Kidney epithelial cell (primary cell): ENCODE data around the gene SRGAP1. TPM values are rescaled to one million over a fixed set of nuclear protein-coding genes. Genes with fewer than 3 reads are reported as not detected.

ENCODE experiments used
- DNase-seq: peaks from one replicate; pipeline ENCODE4 v3.0.0-alpha.2; 2010; ENCODE audit warnings: low read depth
- H3K27me3 ChIP-seq: 2 replicates; pipeline ENCODE4 v1.6.0; 2011; ENCODE audit warnings: low read length; ENCODE audit not compliant: control insufficient read depth, insufficient read depth
- H3K36me3 ChIP-seq: 2 replicates; pipeline ENCODE4 v1.5.1; 2011; ENCODE audit warnings: low read length; ENCODE audit not compliant: control insufficient read depth, insufficient read depth
- H3K4me3 ChIP-seq: 2 replicates; pipeline ENCODE4 v1.5.1; 2011; ENCODE audit warnings: low read depth, mild to moderate bottlenecking, control low read depth, low read length
- total RNA-seq: library from RNA; depleted of rRNA; stranded (reverse); fragments of >200 nt; gene quantifications from 2 replicates; pipeline ENCODE4 v1.2.3, GENCODE V29; 2015
- TF ChIP-seq, protein P1 (sequence below): IDR thresholded peaks from 2 replicates; pipeline ENCODE4 v1.5.1; 2011; ENCODE audit warnings: mild to moderate bottlenecking, moderate library complexity, low read length, control low read depth, inconsistent platforms; ENCODE audit not compliant: insufficient read depth, poor library complexity, severe bottlenecking

SRGAP1 gene
- total RNA-seq, 1 donor from 2014 or later = 28.9 TPM

DNA sequence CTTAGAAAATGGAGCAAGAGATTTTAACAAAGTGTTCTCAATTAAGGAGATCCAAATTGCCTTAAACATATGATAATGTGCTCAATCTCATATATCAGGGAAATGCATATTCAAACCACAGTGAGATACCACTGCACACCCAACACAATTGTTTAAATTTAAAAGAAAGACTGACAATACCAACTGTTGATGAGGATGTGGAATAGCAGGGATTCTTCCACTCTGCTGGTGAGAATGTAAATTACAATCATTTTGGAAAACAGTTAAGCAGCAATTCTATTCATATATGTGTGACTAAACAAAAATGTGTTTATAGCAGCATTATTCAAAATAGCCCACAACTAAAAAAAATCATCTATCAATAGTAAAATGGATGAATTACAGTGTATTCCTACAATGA lies 233.4 kb downstream of the SRGAP1 start:
- DNase-seq = no peak
- Histone ChIP-seq H3K4me3 (no peak overlapping the region), H3K36me3 (peaks cover 1% of the 10 kb centered on the region), H3K27me3 (no peaks in the 10 kb centered on the region)
- TF ChIP-seq, protein P1, sequence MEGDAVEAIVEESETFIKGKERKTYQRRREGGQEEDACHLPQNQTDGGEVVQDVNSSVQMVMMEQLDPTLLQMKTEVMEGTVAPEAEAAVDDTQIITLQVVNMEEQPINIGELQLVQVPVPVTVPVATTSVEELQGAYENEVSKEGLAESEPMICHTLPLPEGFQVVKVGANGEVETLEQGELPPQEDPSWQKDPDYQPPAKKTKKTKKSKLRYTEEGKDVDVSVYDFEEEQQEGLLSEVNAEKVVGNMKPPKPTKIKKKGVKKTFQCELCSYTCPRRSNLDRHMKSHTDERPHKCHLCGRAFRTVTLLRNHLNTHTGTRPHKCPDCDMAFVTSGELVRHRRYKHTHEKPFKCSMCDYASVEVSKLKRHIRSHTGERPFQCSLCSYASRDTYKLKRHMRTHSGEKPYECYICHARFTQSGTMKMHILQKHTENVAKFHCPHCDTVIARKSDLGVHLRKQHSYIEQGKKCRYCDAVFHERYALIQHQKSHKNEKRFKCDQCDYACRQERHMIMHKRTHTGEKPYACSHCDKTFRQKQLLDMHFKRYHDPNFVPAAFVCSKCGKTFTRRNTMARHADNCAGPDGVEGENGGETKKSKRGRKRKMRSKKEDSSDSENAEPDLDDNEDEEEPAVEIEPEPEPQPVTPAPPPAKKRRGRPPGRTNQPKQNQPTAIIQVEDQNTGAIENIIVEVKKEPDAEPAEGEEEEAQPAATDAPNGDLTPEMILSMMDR = peak; percentile 23

DNA sequence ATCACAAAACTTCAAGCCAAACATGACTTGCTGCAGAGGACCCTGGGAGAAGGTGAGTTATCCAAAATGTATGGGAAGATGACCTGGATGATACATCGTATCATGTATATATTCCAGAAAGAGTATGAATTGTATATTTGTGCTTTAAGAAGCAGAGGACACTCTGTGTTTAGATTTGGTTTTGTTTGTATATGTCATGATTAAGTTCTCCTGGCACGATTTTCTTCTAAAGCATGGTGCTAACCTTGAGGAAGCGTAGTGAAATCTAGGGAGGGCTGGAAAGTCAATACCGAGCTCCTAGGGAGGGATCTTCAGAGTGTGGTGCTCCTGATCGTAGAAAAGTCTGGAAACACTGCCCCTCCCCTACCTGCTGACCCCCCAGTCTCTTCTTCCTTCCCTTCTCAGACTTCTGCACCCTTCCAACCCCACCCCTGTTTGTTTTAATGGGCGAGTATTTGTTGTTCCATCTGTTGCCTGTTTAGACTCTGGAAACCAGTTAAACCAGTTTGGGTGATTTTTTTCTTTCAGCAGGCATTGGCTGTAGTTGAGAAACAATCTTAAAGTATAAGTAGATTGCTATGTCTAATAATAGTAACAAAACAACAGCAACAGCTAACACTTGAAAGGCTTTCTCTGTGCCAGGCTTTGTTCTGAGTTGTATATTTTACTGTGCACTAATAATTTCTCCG lies 236.0 kb downstream of the SRGAP1 start:
- Histone ChIP-seq H3K4me3 (no peak overlapping the region), H3K27me3 (no peaks in the 10 kb centered on the region), H3K36me3 (peaks cover 1% of the 10 kb centered on the region)
- no peak for DNase-seq
- TF ChIP-seq, protein P1 = no peak

DNA sequence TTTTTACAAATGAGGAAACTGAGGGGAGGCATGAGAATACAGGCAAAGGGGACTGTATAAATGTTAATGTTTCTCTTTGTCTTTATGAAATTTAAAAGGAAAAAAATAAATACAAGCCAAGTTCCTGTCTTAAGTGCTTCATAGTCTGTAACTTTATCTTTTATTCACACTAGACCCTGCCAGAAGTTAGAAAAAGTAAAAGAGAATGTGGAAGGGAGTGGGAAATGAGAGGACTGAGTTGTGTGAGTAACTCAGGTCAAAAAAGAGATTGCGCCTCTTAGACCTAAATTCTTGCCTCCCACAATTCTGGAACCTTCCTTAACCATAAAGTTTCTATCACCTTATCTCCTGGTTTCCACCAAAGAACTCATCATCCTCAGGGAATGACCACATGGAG lies 236.5 kb downstream of the SRGAP1 start:
- Histone ChIP-seq H3K4me3 (no peak overlapping the region), H3K36me3 (peaks cover 3% of the 10 kb centered on the region), H3K27me3 (no peaks in the 10 kb centered on the region)
- no peak for DNase-seq
- TF ChIP-seq, protein P1 = no peak

DNA sequence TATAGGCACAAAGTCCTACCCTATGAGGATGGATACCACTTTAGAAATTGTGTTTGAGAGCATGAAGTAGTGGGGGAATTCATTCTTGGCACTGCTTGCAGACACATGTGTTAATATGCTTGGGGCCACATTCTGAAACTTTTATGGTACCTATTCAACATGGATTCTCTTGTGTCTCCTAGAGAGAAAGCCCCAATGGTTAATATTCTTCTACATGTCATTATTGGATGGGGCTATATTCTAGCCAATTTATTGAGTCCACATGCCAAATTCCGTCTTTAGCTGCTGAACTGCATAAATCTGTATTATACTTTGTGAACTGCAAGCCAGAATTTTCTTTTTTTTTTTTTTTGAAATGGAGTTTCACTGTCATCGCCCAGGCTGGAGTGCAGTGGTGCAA lies 237.6 kb downstream of the SRGAP1 start:
- DNase-seq = no peak
- Histone ChIP-seq H3K27me3 (no peaks in the 10 kb centered on the region), H3K36me3 (peaks cover 3% of the 10 kb centered on the region), H3K4me3 (no peak overlapping the region)
- TF ChIP-seq, protein P1 = no peak

DNA sequence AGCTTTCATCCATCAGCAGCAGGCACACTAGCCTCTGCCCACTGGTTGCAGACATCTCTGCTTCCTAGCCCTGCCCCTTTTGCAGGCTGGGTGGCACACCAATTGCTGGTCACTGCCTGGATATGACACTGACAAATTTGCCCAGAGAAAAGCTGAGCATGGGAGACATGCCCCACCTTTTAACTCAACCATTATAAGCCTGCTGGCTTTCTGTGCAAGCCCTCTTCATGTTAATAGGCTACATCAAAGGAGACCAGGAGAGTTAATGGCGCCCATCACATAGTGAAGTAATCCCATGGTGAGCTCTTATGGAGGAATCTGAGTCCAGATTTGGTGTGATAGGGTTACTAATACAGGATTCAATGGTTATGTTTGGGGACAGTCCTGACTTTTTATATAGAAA lies 238.4 kb downstream of the SRGAP1 start:
- H3K27me3 ChIP-seq = no peaks in the 10 kb centered on the region
- no peak overlapping the region for H3K4me3 ChIP-seq
- TF ChIP-seq, protein P1 = no peak
- DNase-seq = no peak
- H3K36me3 ChIP-seq = peaks cover 3% of the 10 kb centered on the region

DNA sequence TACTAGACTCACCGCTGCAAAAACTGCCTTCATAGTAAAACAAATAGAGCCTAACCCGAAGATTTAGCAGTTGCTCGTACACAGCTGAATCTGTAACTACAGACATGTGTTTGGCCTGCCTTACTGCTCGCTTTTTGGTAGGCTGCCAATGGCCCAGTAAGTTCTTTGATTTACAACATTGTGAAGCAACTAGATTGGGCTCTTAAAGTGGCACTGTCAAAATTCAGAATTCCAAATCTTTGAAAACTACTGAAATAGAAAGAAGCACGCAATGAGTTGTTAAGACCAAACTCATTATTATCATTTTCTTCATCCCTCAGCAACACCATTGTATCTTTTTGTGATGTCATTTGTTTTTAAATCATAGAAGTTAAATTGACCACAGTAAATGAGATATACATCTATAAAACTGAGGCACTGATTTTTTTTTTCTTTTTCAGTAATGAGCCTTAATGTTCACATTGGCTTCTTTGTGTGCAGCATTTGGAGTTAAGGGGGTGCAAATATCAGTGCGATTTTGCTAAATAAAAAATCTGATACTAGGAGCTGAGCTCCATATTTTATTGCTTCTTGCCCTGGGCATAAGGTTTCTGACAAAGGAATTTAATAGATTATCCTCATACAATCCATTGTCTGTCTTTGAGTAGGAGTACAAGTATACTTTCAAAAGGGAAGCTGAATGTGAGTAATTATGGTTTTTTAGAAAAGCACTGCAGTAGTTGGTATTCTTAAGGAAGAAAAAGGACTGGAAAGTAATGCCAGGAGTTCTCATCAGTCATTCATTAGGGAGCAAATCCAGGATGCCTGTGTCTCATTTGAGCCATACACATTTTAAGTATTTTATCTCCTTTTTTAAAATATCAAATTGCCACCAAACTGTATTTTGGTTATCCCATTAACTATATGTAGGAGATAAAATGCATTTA lies 239.0 kb downstream of the SRGAP1 start:
- DNase-seq = no peak
- Histone ChIP-seq H3K27me3 (no peaks in the 10 kb centered on the region), H3K36me3 (peaks cover 3% of the 10 kb centered on the region), H3K4me3 (no peak overlapping the region)
- TF ChIP-seq, protein P1 = no peak
